CD4-positive, alpha-beta memory T cell (primary cell): ENCODE results near the gene ELOVL1. TPM values are rescaled to one million over a fixed set of nuclear protein-coding genes. Genes with fewer than 3 reads are reported as not detected.

Experiments used
- CTCF ChIA-PET: fragments of 350-600 bp; sonication (Branson Sonifier 250); formaldehyde crosslinking; loops from one replicate; lab custom pipeline; 2021; ENCODE audit warnings: inconsistent platforms; ENCODE audit not compliant: partially characterized antibody; lab: Charles Lee
- POLR2A ChIA-PET: fragments of 350-600 bp; sonication (Branson Sonifier 250); formaldehyde crosslinking; loops from one replicate; lab custom pipeline; 2021; ENCODE audit not compliant: partially characterized antibody; lab: Charles Lee
- DNase-seq, 5 donors: peaks; one replicate each; pipeline versions ENCODE4 v3.0.0 to v3.0.0-alpha.2; 2020 to 2022; ENCODE audit warnings: mixed read lengths in 1 of 5
- H3K27ac ChIP-seq: one replicate; pipeline ENCODE4 v1.7.0; 2013; ENCODE audit warnings: low read depth, low read length
- H3K27me3 ChIP-seq: 2 replicates; pipeline ENCODE4 v1.7.0; 2013; ENCODE audit warnings: mild to moderate bottlenecking, low read length, moderate library complexity; ENCODE audit not compliant: insufficient read depth
- H3K36me3 ChIP-seq: 2 replicates; pipeline ENCODE4 v1.7.0; 2013; ENCODE audit warnings: mild to moderate bottlenecking, low read length, moderate library complexity; ENCODE audit not compliant: insufficient read depth
- H3K4me1 ChIP-seq: 2 replicates; pipeline ENCODE4 v1.7.0; 2013; ENCODE audit warnings: mild to moderate bottlenecking, low read length, moderate library complexity; ENCODE audit not compliant: insufficient read depth
- H3K4me3 ChIP-seq, 2 donors: one replicate each; pipeline ENCODE4 v1.7.0; 2013; ENCODE audit warnings: low read length in 2 of 2, mild to moderate bottlenecking in 1 of 2
- H3K9me3 ChIP-seq, 2 donors: one replicate each; pipeline ENCODE4 v1.7.0; 2013; ENCODE audit warnings: low read length in 2 of 2, control low read depth in 1 of 2; ENCODE audit not compliant: control insufficient read depth in 1 of 2
- H3K27ac Mint-ChIP-seq, 7 donors: one replicate each; pipeline ENCODE4 v1.8.0; 2020 to 2021; ENCODE audit warnings: mixed read lengths in 7 of 7, mild to moderate bottlenecking in 6 of 7, inconsistent platforms in 3 of 7, moderate library complexity in 3 of 7
- H3K27me3 Mint-ChIP-seq, 2 donors: one replicate each; pipeline ENCODE4 v1.8.0; 2020 to 2021; ENCODE audit warnings: mixed read lengths in 2 of 2
- H3K36me3 Mint-ChIP-seq, 2 donors: one replicate each; pipeline ENCODE4 v1.8.0; 2020 to 2021; ENCODE audit warnings: mixed read lengths in 2 of 2, inconsistent platforms in 1 of 2, mild to moderate bottlenecking in 1 of 2
- H3K4me1 Mint-ChIP-seq, 4 donors: one replicate each; pipeline ENCODE4 v1.8.0; 2020 to 2021; ENCODE audit warnings: mixed read lengths in 4 of 4, mild to moderate bottlenecking in 1 of 4
- H3K4me3 Mint-ChIP-seq, 8 donors: one replicate each; pipeline ENCODE4 v1.8.0; 2020 to 2021; ENCODE audit warnings: mixed read lengths in 8 of 8, mild to moderate bottlenecking in 7 of 8, moderate library complexity in 6 of 8, inconsistent platforms in 3 of 8
- H3K9me3 Mint-ChIP-seq, 8 donors: one replicate each; pipeline ENCODE4 v1.8.0; 2020 to 2021; ENCODE audit warnings: mixed read lengths in 8 of 8, mild to moderate bottlenecking in 5 of 8, inconsistent platforms in 3 of 8, moderate library complexity in 1 of 8
- intact Hi-C: fragments of 100-400 bp; cut with micrococcal nuclease; formaldehyde crosslinking; loops from one replicate; pipeline ENCODE4 v1.15.1; 2023
- microRNA-seq: library from miRNA; unstranded; fragments of <30 nt; microRNA quantifications from one replicate; pipeline ENCODE4 v1.2.0, GENCODE V29; 2021; ENCODE audit warnings: borderline replicate concordance, borderline number of aligned reads, borderline microRNAs expressed, mixed read lengths
- polyA plus RNA-seq, 2 donors: library from polyadenylated mRNA; unstranded; fragments of 300-500 nt; fragmentation: Illumina TruSeq; gene quantifications; one replicate each; pipeline ENCODE4 v1.2.3, GENCODE V29; 2021
- total RNA-seq, 2 experiments: library from RNA; stranded (reverse); gene quantifications; one replicate each; pipeline ENCODE4 v1.2.3, GENCODE V29; 2021

The ELOVL1 gene
- total and polyA plus RNA-seq, 4 experiments from 2014 or later, result 45.3 to 99.3 (median 66.2) TPM

- ChIA-PET POLR2A (no interaction called here), CTCF (no interaction called here)
- H3K4me3 Mint-ChIP-seq, result no peak overlapping the region
- Histone ChIP-seq H3K4me3 (no peak overlapping the region), H3K9me3 (no peaks in the 10 kb centered on the region), H3K27me3 (no peaks in the 10 kb centered on the region), H3K27ac (no peak overlapping the region), H3K4me1 (no peaks in the 10 kb centered on the region), H3K36me3 (no peaks in the 10 kb centered on the region)
- H3K36me3 Mint-ChIP-seq, result no peaks in the 10 kb centered on the region
- peak overlapping the region in 1 of 7 donors; percentile 48 for H3K27ac Mint-ChIP-seq
- peaks cover 1 to 2% of the 10 kb centered on the region in 2 donors for H3K27me3 Mint-ChIP-seq
- no peaks in the 10 kb centered on the region for H3K4me1 Mint-ChIP-seq
- H3K9me3 Mint-ChIP-seq, result no peaks in the 10 kb centered on the region
- no peak for DNase-seq
- intact Hi-C loops, result no loop called here
These were observed 52.3 kb downstream of the ELOVL1 start for GRCh38 chr1:43315481-43315880.

- H3K4me1 Mint-ChIP-seq, result no peaks in the 10 kb centered on the region
- H3K9me3 Mint-ChIP-seq, result peaks cover 0 to 2% (median 0%) of the 10 kb centered on the region in 8 donors
- Histone ChIP-seq H3K36me3 (no peaks in the 10 kb centered on the region), H3K27me3 (no peaks in the 10 kb centered on the region), H3K27ac (no peak overlapping the region), H3K4me3 (no peak overlapping the region), H3K9me3 (no peaks in the 10 kb centered on the region), H3K4me1 (no peaks in the 10 kb centered on the region)
- H3K36me3 Mint-ChIP-seq, result no peaks in the 10 kb centered on the region
- no peak overlapping the region for H3K4me3 Mint-ChIP-seq
- H3K27me3 Mint-ChIP-seq, result peaks cover 1 to 2% of the 10 kb centered on the region in 2 donors
- DNase-seq, result no peak
- ChIA-PET CTCF (no interaction called here), POLR2A (no interaction called here)
- intact Hi-C loops, result no loop called here
- no peak overlapping the region for H3K27ac Mint-ChIP-seq
These were observed 53.6 kb downstream of the ELOVL1 start for GRCh38 chr1:43314233-43314632.

GRCh38 chr1:43313771-43314170 lies 54.0 kb downstream of the ELOVL1 start:
- no peaks in the 10 kb centered on the region for H3K4me1 Mint-ChIP-seq
- H3K27me3 ChIP-seq, result no peaks in the 10 kb centered on the region
- H3K9me3 ChIP-seq, result no peaks in the 10 kb centered on the region
- no peaks in the 10 kb centered on the region for H3K36me3 Mint-ChIP-seq
- no peak for DNase-seq
- no peaks in the 10 kb centered on the region for H3K36me3 ChIP-seq
- intact Hi-C loops, result no loop called here
- no peak overlapping the region for H3K4me3 ChIP-seq
- no peak overlapping the region for H3K27ac Mint-ChIP-seq
- H3K4me3 Mint-ChIP-seq, result no peak overlapping the region
- peaks cover 1 to 2% of the 10 kb centered on the region in 2 donors for H3K27me3 Mint-ChIP-seq
- H3K27ac ChIP-seq, result no peak overlapping the region
- ChIA-PET CTCF (no interaction called here), POLR2A (no interaction called here)
- H3K4me1 ChIP-seq, result no peaks in the 10 kb centered on the region
- peaks cover 0 to 3% (median 0%) of the 10 kb centered on the region in 8 donors for H3K9me3 Mint-ChIP-seq

Small RNA genes lying within 50 kb of the gene (microRNA-seq; reads per million reads assigned to microRNA genes)
- gene MIR6734, result 2.4 reads per million, percentile 3 among the genes with 10 or more reads in this experiment

Other genes with a start within 250 kb of the ELOVL1 start
- 10 to 100 TPM; 23.6 to 27.6 TPM for gene EBNA1BP2, start 195.7 kb downstream of the ELOVL1 start, total RNA-seq
- gene EBNA1BP2, start 195.7 kb downstream of the ELOVL1 start, polyA plus RNA-seq, result 10 to 100 TPM; 56.7 to 72.2 TPM
- not detected for gene CFAP57, start 195.7 kb downstream of the ELOVL1 start, total RNA-seq
- gene CFAP57, start 195.7 kb downstream of the ELOVL1 start, polyA plus RNA-seq, result under 1 TPM in 1 of 2 donors, not detected in 1; 0.07 TPM
- gene TMEM125, start 98.0 kb downstream of the ELOVL1 start, total RNA-seq, result not detected
- not detected for gene TMEM125, start 98.0 kb downstream of the ELOVL1 start, polyA plus RNA-seq
- not detected for gene C1orf210, start 82.4 kb downstream of the ELOVL1 start, total RNA-seq
- not detected for gene C1orf210, start 82.4 kb downstream of the ELOVL1 start, polyA plus RNA-seq
- not detected for gene TIE1, start 67.0 kb downstream of the ELOVL1 start, total RNA-seq
- not detected for gene TIE1, start 67.0 kb downstream of the ELOVL1 start, polyA plus RNA-seq
- gene MPL, start 30.2 kb downstream of the ELOVL1 start, total RNA-seq, result not detected
- not detected for gene MPL, start 30.2 kb downstream of the ELOVL1 start, polyA plus RNA-seq
- under 1 TPM in 1 of 2 experiments, not detected in 1; 0.32 TPM for gene CDC20, start 9.0 kb downstream of the ELOVL1 start, total RNA-seq
- under 1 TPM in 1 of 2 donors, not detected in 1; 0.14 TPM for gene CDC20, start 9.0 kb downstream of the ELOVL1 start, polyA plus RNA-seq
- gene MED8, start 21.8 kb upstream of the ELOVL1 start, total RNA-seq, result 10 to 100 TPM; 34.0 to 35.6 TPM
- 10 to 100 TPM; 36.1 to 42.3 TPM for gene MED8, start 21.8 kb upstream of the ELOVL1 start, polyA plus RNA-seq
- 100 to 1,000 TPM; 135 to 153 TPM for gene SZT2, start 21.9 kb upstream of the ELOVL1 start, total RNA-seq
- gene SZT2, start 21.9 kb upstream of the ELOVL1 start, polyA plus RNA-seq, result 1 to 10 TPM in 1 of 2 donors, under 1 TPM in 1; 0.69 to 8.9 TPM
- 10 to 100 TPM; 30.7 to 33.9 TPM for gene HYI, start 85.9 kb upstream of the ELOVL1 start, total RNA-seq
- 1 to 10 TPM; 7.3 to 7.7 TPM for gene HYI, start 85.9 kb upstream of the ELOVL1 start, polyA plus RNA-seq
- gene PTPRF, start 162.9 kb upstream of the ELOVL1 start, total RNA-seq, result not detected
- gene PTPRF, start 162.9 kb upstream of the ELOVL1 start, polyA plus RNA-seq, result not detected